ENCODE data around the gene SDR9C7.

DNA sequence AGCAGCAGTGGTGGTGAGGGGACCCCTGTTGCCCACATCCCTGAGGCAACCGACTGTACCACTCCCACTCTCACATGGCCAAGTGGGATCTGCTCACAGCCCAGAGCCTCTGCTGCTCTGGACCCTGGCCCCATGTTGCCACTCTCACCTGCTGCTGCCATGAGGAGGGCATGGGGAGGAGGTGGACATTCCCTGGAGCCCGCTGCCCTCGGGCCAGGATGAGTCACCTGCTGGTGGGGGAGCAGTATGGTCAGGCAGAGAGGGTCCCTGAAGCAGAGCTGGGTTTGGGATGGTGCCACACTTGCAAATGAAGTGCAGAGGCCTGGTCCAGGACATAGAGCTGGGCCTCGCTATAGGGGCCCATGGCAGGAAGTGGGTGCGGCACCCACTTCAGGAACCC lies 26.1 kb downstream of the SDR9C7 start:
- TF ChIP-seq, protein P1, sequence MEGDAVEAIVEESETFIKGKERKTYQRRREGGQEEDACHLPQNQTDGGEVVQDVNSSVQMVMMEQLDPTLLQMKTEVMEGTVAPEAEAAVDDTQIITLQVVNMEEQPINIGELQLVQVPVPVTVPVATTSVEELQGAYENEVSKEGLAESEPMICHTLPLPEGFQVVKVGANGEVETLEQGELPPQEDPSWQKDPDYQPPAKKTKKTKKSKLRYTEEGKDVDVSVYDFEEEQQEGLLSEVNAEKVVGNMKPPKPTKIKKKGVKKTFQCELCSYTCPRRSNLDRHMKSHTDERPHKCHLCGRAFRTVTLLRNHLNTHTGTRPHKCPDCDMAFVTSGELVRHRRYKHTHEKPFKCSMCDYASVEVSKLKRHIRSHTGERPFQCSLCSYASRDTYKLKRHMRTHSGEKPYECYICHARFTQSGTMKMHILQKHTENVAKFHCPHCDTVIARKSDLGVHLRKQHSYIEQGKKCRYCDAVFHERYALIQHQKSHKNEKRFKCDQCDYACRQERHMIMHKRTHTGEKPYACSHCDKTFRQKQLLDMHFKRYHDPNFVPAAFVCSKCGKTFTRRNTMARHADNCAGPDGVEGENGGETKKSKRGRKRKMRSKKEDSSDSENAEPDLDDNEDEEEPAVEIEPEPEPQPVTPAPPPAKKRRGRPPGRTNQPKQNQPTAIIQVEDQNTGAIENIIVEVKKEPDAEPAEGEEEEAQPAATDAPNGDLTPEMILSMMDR (IDR thresholded peaks at IDR 0.05), result no peak
- no peak for TF ChIP-seq POLR2A (IDR thresholded peaks at IDR 0.05)
